ENCODE measurements around the gene MSGN1.

DNA sequence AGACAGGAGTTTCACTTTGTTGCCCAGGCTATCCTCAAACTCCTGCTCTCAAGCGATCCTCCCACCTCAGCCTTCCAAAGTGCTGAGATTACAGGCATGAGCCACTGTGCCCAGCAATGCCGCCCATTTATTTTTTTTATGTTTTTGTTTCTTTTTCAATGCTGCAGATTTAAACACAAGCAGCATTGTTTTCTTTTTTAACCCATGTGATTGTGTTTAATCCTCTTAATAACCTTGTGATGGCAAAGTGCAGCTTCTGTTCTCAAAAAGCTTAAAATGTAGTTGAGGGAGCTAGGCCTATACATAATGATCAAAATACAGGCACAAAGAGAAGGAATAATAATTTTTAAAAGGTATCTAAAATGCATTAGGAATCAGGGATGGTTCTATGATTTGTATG, 11.5 kb downstream of the MSGN1 start:
- TF ChIP-seq GATA2 (IDR thresholded peaks at IDR 0.05; ENCODE audit: low read depth, low read length): no peak
- no peak for TF ChIP-seq GATA3 (IDR thresholded peaks at IDR 0.05; ENCODE audit: low read depth, low read length)

Measured in SH-SY5Y (cell line).